Psoas muscle (tissue), 8 donors: ENCODE data around the gene ZSWIM8. TPM values are rescaled to one million over a fixed set of nuclear protein-coding genes. Genes with fewer than 3 reads are reported as not detected.

Experiments used
- ATAC-seq, 4 donors: fragments of 200-7000 bp; cut with Tn5 transposase; one replicate each; pipeline ENCODE4 v1.9.1; 2020; ENCODE audit warnings: moderate library complexity in 3 of 4, mild to moderate bottlenecking in 2 of 4
- DNase-seq, 2 donors: peaks; one replicate each; pipeline ENCODE4 v3.0.0-alpha.2; 2020
- H3K27ac ChIP-seq: fragments of 200-600 bp; one replicate; pipeline ENCODE4 v1.8.0; 2022
- H3K27me3 ChIP-seq, 3 donors: fragments of 200-600 bp in 1 of 3; one replicate each; pipeline versions ENCODE4 v1.6.1 to v1.8.0; 2013 to 2022; ENCODE audit warnings: low read length in 2 of 3, mild to moderate bottlenecking in 2 of 3, moderate library complexity in 1 of 3; ENCODE audit not compliant: insufficient read depth in 3 of 3
- H3K36me3 ChIP-seq, 2 donors: fragments of 200-600 bp in 1 of 2; one replicate each; pipeline versions ENCODE4 v1.6.1 to v1.8.0; 2013 to 2022; ENCODE audit warnings: low read depth in 1 of 2, mild to moderate bottlenecking in 1 of 2, moderate library complexity in 1 of 2; ENCODE audit not compliant: insufficient read depth in 1 of 2
- H3K4me1 ChIP-seq: fragments of 200-600 bp; one replicate; pipeline ENCODE4 v1.8.0; 2022
- H3K4me3 ChIP-seq: fragments of 200-600 bp; one replicate; pipeline ENCODE4 v1.8.0; 2022; ENCODE audit warnings: mild to moderate bottlenecking
- H3K9me3 ChIP-seq: fragments of 200-600 bp; one replicate; pipeline ENCODE4 v1.8.0; 2022
- CTCF ChIP-seq: fragments of 200-600 bp; IDR thresholded peaks from one replicate; pipeline ENCODE4 v1.8.0; 2022; ENCODE audit warnings: antibody characterized with exemption
- WGBS, 3 donors: extraction: QIAGEN DNeasy Blood & Tissue Kit; methylation state at CpG; one replicate each; pipeline versions ENCODE4 v1.1.6 to v1.1.7; 2013; 5-methylcytosine and 5-hydroxymethylcytosine counted together
- intact Hi-C, 2 donors: fragments of 100-400 bp; cut with DNase I; formaldehyde crosslinking; loops; one replicate each; pipeline versions ENCODE4 v1.11.0 to v1.14.2; 2022
- polyA plus RNA-seq, 3 donors: library from polyadenylated mRNA; stranded (reverse); fragments of 200-250 nt; gene quantifications; one replicate each; pipeline ENCODE4 v1.2.3, GENCODE V29; 2013
- total RNA-seq, 4 donors: library from RNA; stranded (reverse); fragmentation: NEBNext Ultra II Directional in 2 of 4; extraction: Animal tissue kit (Norgen Biotek cat#: 25700) in 2 of 4; gene quantifications; one replicate each; pipeline versions ENCODE4 v1.2.1 to v1.2.4, GENCODE V29; 2021 to 2023
- donor health status: healthy with polysubstance abuse.
- donor health status: DM: no; HTN: no; CAD: no; lungs with moderate emphysema.
- donor health status: Bipolar disorder and iron deficiency.
- donor health status: healthy.
- donor health status: DM: yes; HTN: yes; CAD: no.
- donor health status: DM: no; HTN: no; CAD: no.
- donor health status: DM: no; HTN: no; CAD: no.
- donor health status: DM: yes; HTN: yes; CAD: no.

ZSWIM8 gene
- total and polyA plus RNA-seq, 7 donors = 40.5 to 68.3 (median 57.2) TPM

GRCh38 chr10:73798087-73798486, 12.7 kb downstream of the ZSWIM8 start:
- no peak for ATAC-seq
- H3K4me1 ChIP-seq = no peaks in the 10 kb centered on the region
- H3K4me3 ChIP-seq = no peak overlapping the region
- TF ChIP-seq CTCF = no peak
- no peaks in the 10 kb centered on the region for H3K27me3 ChIP-seq
- H3K9me3 ChIP-seq = no peaks in the 10 kb centered on the region
- no peak overlapping the region for H3K27ac ChIP-seq
- 85 to 92% (median 92%) methylated on average over 6 of the region's 6 CpGs for WGBS, 3 donors
- peaks cover 15 to 100% of the 10 kb centered on the region in 2 donors for H3K36me3 ChIP-seq
- intact Hi-C loops = no loop called here
- peak in 1 of 2 donors; percentile 26 for DNase-seq

- H3K4me1 ChIP-seq = no peaks in the 10 kb centered on the region
- no peak overlapping the region for H3K4me3 ChIP-seq
- intact Hi-C loops = no loop called here
- TF ChIP-seq CTCF = no peak
- H3K36me3 ChIP-seq = peaks cover 17 to 100% of the 10 kb centered on the region in 2 donors
- DNase-seq (peak in 1 of 2 donors; percentile 34), ATAC-seq (peak in 2 of 4 donors; percentile 6 to 18)
- H3K27me3 ChIP-seq = no peaks in the 10 kb centered on the region
- WGBS, 3 donors = 69 to 81% (median 71%) methylated on average over 10 of the region's 10 CpGs
- no peaks in the 10 kb centered on the region for H3K9me3 ChIP-seq
- H3K27ac ChIP-seq = no peak overlapping the region
These were observed 13.6 kb downstream of the ZSWIM8 start for GRCh38 chr10:73798927-73799560.

- Histone ChIP-seq H3K27me3 (no peaks in the 10 kb centered on the region), H3K9me3 (no peaks in the 10 kb centered on the region), H3K27ac (no peak overlapping the region), H3K4me3 (no peak overlapping the region), H3K4me1 (no peaks in the 10 kb centered on the region), H3K36me3 (peaks cover 17 to 100% of the 10 kb centered on the region in 2 donors)
- intact Hi-C loops = no loop called here
- 66 to 68% (median 68%) methylated on average over 9 of the region's 9 CpGs for WGBS, 3 donors
- TF ChIP-seq CTCF = no peak
- DNase-seq = peak in 1 of 2 donors; percentile 41
- peak in 2 of 4 donors; percentile 7 to 9 for ATAC-seq
These were observed 14.6 kb downstream of the ZSWIM8 start for GRCh38 chr10:73799899-73800559.

GRCh38 chr10:73800560-73801252, 15.3 kb downstream of the ZSWIM8 start:
- intact Hi-C loops = no loop called here
- DNase-seq (peak in 1 of 2 donors; percentile 51), ATAC-seq (peak in 2 of 4 donors; percentile 4 to 5)
- Histone ChIP-seq H3K27ac (no peak overlapping the region), H3K27me3 (no peaks in the 10 kb centered on the region), H3K36me3 (peaks cover 17 to 100% of the 10 kb centered on the region in 2 donors), H3K4me1 (no peaks in the 10 kb centered on the region), H3K4me3 (no peak overlapping the region), H3K9me3 (no peaks in the 10 kb centered on the region)
- TF ChIP-seq CTCF = no peak
- 73 to 78% (median 74%) methylated on average over 20 of the region's 20 CpGs for WGBS, 3 donors
